ENCODE measurements around the gene REX1BD.

Gene REX1BD

GRCh38 chr19:18634612-18635297, 46.2 kb downstream of the REX1BD start:
- TF ChIP-seq CTCF (IDR thresholded peaks at IDR 0.05; ENCODE audit: low read depth, low read length) = no peak
- DNase-seq (ENCODE audit: low read depth in 2 of 2) = peak in 1 of 2 donors; percentile 37
- no peak overlapping the region for H3K4me3 ChIP-seq (replicated peaks in 1 of 2; ENCODE audit: low read depth in 2 of 2, low read length in 2 of 2)

- H3K4me3 ChIP-seq (replicated peaks in 1 of 2; ENCODE audit: low read depth in 2 of 2, low read length in 2 of 2) = no peak overlapping the region
- no peak for DNase-seq (ENCODE audit: low read depth in 2 of 2)
- TF ChIP-seq CTCF (IDR thresholded peaks at IDR 0.05; ENCODE audit: low read depth, low read length) = no peak
These were observed 47.2 kb downstream of the REX1BD start for GRCh38 chr19:18635831-18636182.

- no peak for TF ChIP-seq CTCF (IDR thresholded peaks at IDR 0.05; ENCODE audit: low read depth, low read length)
- H3K4me3 ChIP-seq (replicated peaks in 1 of 2; ENCODE audit: low read depth in 2 of 2, low read length in 2 of 2) = peak overlapping the region; percentile 47 to 74
- peak; percentile 95 to 98 for DNase-seq (ENCODE audit: low read depth in 2 of 2)
These were observed 47.8 kb downstream of the REX1BD start for GRCh38 chr19:18636183-18636968.

GRCh38 chr19:18636969-18637629, 48.5 kb downstream of the REX1BD start, which contains the start of gene KLHL26:
KLHL26 (plus strand) TSS chr19:18637028; CDS start chr19:18637055, 27 bp downstream.
- no peak for DNase-seq (ENCODE audit: low read depth in 2 of 2)
- TF ChIP-seq CTCF (IDR thresholded peaks at IDR 0.05; ENCODE audit: low read depth, low read length) = no peak
- H3K4me3 ChIP-seq (replicated peaks in 1 of 2; ENCODE audit: low read depth in 2 of 2, low read length in 2 of 2) = peak within 1 kb of the TSS; percentile 74 to 89

GRCh38 chr19:18637673-18638630, 49.4 kb downstream of the REX1BD start:
- H3K4me3 ChIP-seq (replicated peaks in 1 of 2; ENCODE audit: low read depth in 2 of 2, low read length in 2 of 2) = peak overlapping the region; percentile 74 to 89
- no peak for DNase-seq (ENCODE audit: low read depth in 2 of 2)

More at GRCh38 chr19:18637673-18638630, 49.4 kb downstream of the REX1BD start:
- TF ChIP-seq CTCF (IDR thresholded peaks at IDR 0.05; ENCODE audit: low read depth, low read length) = no peak

All from cardiac fibroblast (primary cell).